ENCODE results near the gene FGF8. TPM values are rescaled to one million over a fixed set of nuclear protein-coding genes. Genes with fewer than 3 reads are reported as not detected.

FGF8 gene
- total and polyA plus RNA-seq, 2 of the 8 experiments (the other 6 are each of a cell fraction or from before 2014, with no cell fraction given) = 1.1 to 3.9 TPM

DNA sequence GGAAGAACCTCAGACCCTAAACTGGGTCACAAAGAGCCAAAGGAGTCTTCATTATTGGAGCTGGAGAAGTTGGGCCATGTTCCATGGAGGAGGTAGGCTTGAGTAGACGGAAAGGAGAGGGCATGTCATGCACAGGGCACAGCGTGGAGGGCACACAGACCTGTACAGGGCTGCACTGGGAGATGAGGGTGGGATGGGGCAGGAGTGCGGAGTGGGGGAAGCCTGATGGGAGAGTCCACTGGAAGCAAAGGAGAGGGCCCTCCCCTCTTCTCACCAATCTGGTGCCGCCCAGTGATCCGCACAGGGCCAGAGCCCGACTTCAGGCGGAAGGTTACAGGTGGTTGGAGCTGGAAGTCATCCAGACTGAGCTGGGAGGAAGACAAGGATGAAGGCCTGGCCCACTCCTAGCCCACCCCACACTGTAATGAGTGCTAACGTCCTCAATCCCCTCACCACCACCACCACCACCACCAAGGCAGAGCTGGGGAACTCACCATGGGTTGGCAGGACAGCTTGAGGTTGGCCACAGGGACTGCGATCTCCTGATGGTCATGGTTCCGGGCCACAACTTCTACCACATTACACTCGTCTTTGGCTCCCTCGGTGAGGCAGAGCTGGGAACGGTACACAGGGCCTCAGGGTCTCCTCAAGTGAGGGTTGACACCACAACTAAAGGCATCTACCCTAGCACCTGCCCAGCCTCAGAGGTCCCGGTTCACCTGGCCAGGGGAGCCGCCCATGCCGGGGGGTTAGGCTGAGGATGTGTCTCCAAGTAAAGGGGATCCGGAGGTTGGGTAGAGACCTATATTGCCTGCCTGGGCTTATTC is 6.3 kb upstream of the FGF8 start:
- H2AK5ac ChIP-seq (ENCODE audit: low read depth, low read length) = no peak overlapping the region
- H3K4me2 ChIP-seq (ENCODE audit: insufficient read depth in 1 of 2, low read depth in 2 of 2, low read length in 2 of 2) = peak overlapping the region; percentile 78 to 95
- H3K9ac ChIP-seq (replicated peaks in 1 of 4; ENCODE audit: extremely low read depth in 1 of 4, low read depth in 3 of 4, low read length in 3 of 4) = peak overlapping the region in 2 of 4 experiments; percentile 6 to 83; a peak in 3 of 7 replicates
- H3K27me3 ChIP-seq (replicated peaks in 1 of 4; ENCODE audit: control insufficient read depth in 3 of 4, extremely low read depth in 1 of 4, insufficient read depth in 3 of 4, low read length in 3 of 4) = peaks cover 14 to 27% (median 22%) of the 10 kb centered on the region in 4 experiments
- peak overlapping the region; percentile 51; the same call in 1 of the 2 replicates for H4K8ac ChIP-seq (ENCODE audit: extremely low read depth, insufficient read depth, low read length)
- no peak overlapping the region for H2BK20ac ChIP-seq (ENCODE audit: low read length)
- no peak overlapping the region for H3K27ac ChIP-seq (ENCODE audit: low read depth, low read length)
- no peak overlapping the region for H4K5ac ChIP-seq (ENCODE audit: insufficient read length, low read depth, low read length)
- H3K56ac ChIP-seq (replicated peaks; ENCODE audit: insufficient read length, low read depth, low read length) = no peak overlapping the region
- H3K23ac ChIP-seq (ENCODE audit: insufficient read length) = no peak overlapping the region
- FAIRE-seq (no peak), DNase-seq (ENCODE audit: low read depth in 1 of 2, low spot score in 2 of 2) (no peak)
- H2AFZ ChIP-seq (ENCODE audit: low read length) = no peak overlapping the region
- peak overlapping the region; percentile 57; the same call in 1 of the 2 replicates for H2BK5ac ChIP-seq (ENCODE audit: low read depth, low read length)
- peak overlapping the region; percentile 84 to 91 (median 88) for H3K4me3 ChIP-seq (ENCODE audit: extremely low read depth in 1 of 4, insufficient read depth in 2 of 4, low read depth in 3 of 4, low read length in 4 of 4)
- no peak overlapping the region for H3K4ac ChIP-seq (replicated peaks; ENCODE audit: insufficient read length, low read depth, low read length)
- H2BK120ac ChIP-seq (replicated peaks; ENCODE audit: low read depth, low read length) = no peak overlapping the region
- H3K79me1 ChIP-seq (ENCODE audit: low read depth, low read length) = peaks cover 7% of the 10 kb centered on the region
- WGBS, 2 experiments (ENCODE audit: extremely low coverage in 1 of 2, insufficient coverage in 1 of 2, insufficient read length in 1 of 2, insufficient replicate concordance in 2 of 2, low coverage in 1 of 2, low lambda C conversion rate in 2 of 2, missing lambda C conversion rate in 1 of 2) = 76% methylated on average over 17 of the region's 17 CpGs; no CpG with 5 or more reads in 1 of the 2 experiments
- peaks cover 0 to 8% of the 10 kb centered on the region in 2 experiments; a peak in 1 of 4 replicates for H3K79me2 ChIP-seq (ENCODE audit: control insufficient read depth in 1 of 2, insufficient read depth in 2 of 2, low read length in 2 of 2)
- peaks cover 15 to 25% of the 10 kb centered on the region in 2 experiments for H4K20me1 ChIP-seq (replicated peaks in 1 of 2; ENCODE audit: control insufficient read depth in 1 of 2, insufficient read depth in 2 of 2, low read length in 2 of 2)
- H3K14ac ChIP-seq (ENCODE audit: insufficient read length) = no peak overlapping the region
- ChIA-PET CTCF (ENCODE audit: partially characterized antibody) (interaction anchor here (0.6 to 9.8 kb wide), 30 partner anchors 11 to 790 kb away, joined by 3 to 246 read pairs (median 6); partner anchors contain the start of gene OGA), POLR2A (ENCODE audit: partially characterized antibody) (interaction anchor here (1.0 to 9.1 kb wide), 7 partner anchors 8 to 180 kb away, joined by 3 to 66 read pairs (median 9); partner anchors contain the start of gene OGA)
- no peak overlapping the region for H2BK15ac ChIP-seq (ENCODE audit: low read length)
- H3K23me2 ChIP-seq (ENCODE audit: low read depth, low read length) = peaks cover 30% of the 10 kb centered on the region
- 0 out of 2 replicates have a peak overlapping the region, but pooled peaks have one; percentile 30 for H2BK12ac ChIP-seq (ENCODE audit: low read depth, low read length)
- peaks cover 9 to 16% (median 13%) of the 10 kb centered on the region in 4 experiments; a peak in 7 of 8 replicates for H3K36me3 ChIP-seq (ENCODE audit: control insufficient read depth in 2 of 4, insufficient read depth in 4 of 4, low read length in 3 of 4)
- H3K18ac ChIP-seq (ENCODE audit: extremely low read depth, low read length) = no peak overlapping the region
- no peaks in the 10 kb centered on the region for H3K9me3 ChIP-seq (ENCODE audit: insufficient read depth in 2 of 2, low read depth in 1 of 2, low read length in 1 of 2)
- H3K4me1 ChIP-seq (replicated peaks in 1 of 4; ENCODE audit: control insufficient read depth in 3 of 4, insufficient read depth in 4 of 4, low read length in 3 of 4) = peaks cover 4 to 36% (median 20%) of the 10 kb centered on the region in 4 experiments
- H4K91ac ChIP-seq (replicated peaks; ENCODE audit: insufficient read length, low read length) = no peak overlapping the region
- TF ChIP-seq RXRA (IDR thresholded peaks at IDR 0.05; ENCODE audit: insufficient read depth, low read depth, low read length) = no peak
- no peak for TF ChIP-seq HDAC2 (IDR thresholded peaks at IDR 0.05; ENCODE audit: borderline replicate concordance in 1 of 2, low read depth in 2 of 2, low read length in 2 of 2)
- TF ChIP-seq CBX5 (IDR thresholded peaks at IDR 0.05; ENCODE audit: low read depth, low read length) = no peak
- no peak for TF ChIP-seq RNF2 (IDR thresholded peaks at IDR 0.05; ENCODE audit: borderline replicate concordance, low read depth, low read length, missing control alignments, poor library complexity, severe bottlenecking)
- TF ChIP-seq CBX8 (IDR thresholded peaks at IDR 0.05; ENCODE audit: borderline replicate concordance, low read depth, low read length) = no peak
- TF ChIP-seq TCF12 (IDR thresholded peaks at IDR 0.05; ENCODE audit: low read depth, low read length) = no peak
- no peak for TF ChIP-seq KDM1A (IDR thresholded peaks at IDR 0.05; ENCODE audit: borderline replicate concordance, low read length)
- TF ChIP-seq ASH2L (IDR thresholded peaks at IDR 0.05; ENCODE audit: low read length) = no peak

Measured in H1 (cell line).